Measurements from ENCODE around the gene FOLR3. TPM values are rescaled to one million over a fixed set of nuclear protein-coding genes. Genes with fewer than 3 reads are reported as not detected.

The FOLR3 gene
- total RNA-seq, 2 experiments from 2014 or later = not detected

- intact Hi-C loops (cut with micrococcal nuclease; ENCODE audit: unreplicated experiment) = loop anchor here (1.0 kb wide), 2 partner anchors 10 to 110 kb away; partner anchors contain the start of gene LAMTOR1
- Histone ChIP-seq H2AFZ (ENCODE audit: low read length) (peak overlapping the region; percentile 60; the same call in 1 of the 2 replicates), H3K79me2 (ENCODE audit: insufficient read depth, low read depth, low read length) (no peaks in the 10 kb centered on the region; the same call in 1 of the 2 replicates), H3K9me2 (ENCODE audit: insufficient read depth, low read length) (no peaks in the 10 kb centered on the region), H3K4me3 (ENCODE audit: low read depth, low read length, poor library complexity, severe bottlenecking) (peak overlapping the region; percentile 76), H3K27ac (ENCODE audit: low read depth, low read length, poor library complexity, severe bottlenecking) (peak overlapping the region; percentile 78), H3K4me2 (ENCODE audit: low read length) (peak overlapping the region; percentile 86), H3K9me3 (ENCODE audit: low read length) (no peaks in the 10 kb centered on the region), H3K36me3 (ENCODE audit: insufficient read depth, low read length) (peaks cover 8% of the 10 kb centered on the region; the same call in 1 of the 2 replicates), H4K20me1 (ENCODE audit: insufficient read depth, low read length) (no peaks in the 10 kb centered on the region), H3K4me1 (ENCODE audit: insufficient read depth, low read length, poor library complexity, severe bottlenecking) (peaks cover 19% of the 10 kb centered on the region)
- POLR2A ChIA-PET = interaction anchor here (1.0 to 1.6 kb wide), 4 partner anchors 12 to 181 kb away, joined by 3 to 7 read pairs (median 5); no protein-coding TSS in a partner anchor
- CTCF ChIA-PET (ENCODE audit: unreplicated experiment) = interaction anchor here (1.2 kb wide), 1 partner anchor 88 kb away, joined by 5 read pairs; no protein-coding TSS in a partner anchor
- BruUV-seq (replicated peaks) = TSS peak; percentile 99
- TF ChIP-seq EZH2phosphoT487 (IDR thresholded peaks at IDR 0.05; ENCODE audit: borderline replicate concordance, low read depth, low read length) (no peak), CTCF (conservative IDR thresholded peaks at IDR 0.05; ENCODE audit: low read length) (no peak)
- no peak for DNase-seq (ENCODE audit: low spot score)
Observed at GRCh38 chr11:72112978-72113808, 22.3 kb upstream of the FOLR3 start.

GRCh38 chr11:72114570-72114969, 21.0 kb upstream of the FOLR3 start:
- no peaks in the 10 kb centered on the region for H4K20me1 ChIP-seq (ENCODE audit: insufficient read depth, low read length)
- ChIA-PET CTCF (ENCODE audit: unreplicated experiment) (no interaction called here), POLR2A (no interaction called here)
- H3K9me3 ChIP-seq (ENCODE audit: low read length) = no peaks in the 10 kb centered on the region
- no peak overlapping the region for H3K4me2 ChIP-seq (ENCODE audit: low read length)
- peaks cover 19% of the 10 kb centered on the region for H3K4me1 ChIP-seq (ENCODE audit: insufficient read depth, low read length, poor library complexity, severe bottlenecking)
- TF ChIP-seq EZH2phosphoT487 (IDR thresholded peaks at IDR 0.05; ENCODE audit: borderline replicate concordance, low read depth, low read length) (no peak), CTCF (conservative IDR thresholded peaks at IDR 0.05; ENCODE audit: low read length) (no peak)
- BruUV-seq (replicated peaks) = no TSS peak
- intact Hi-C loops (cut with micrococcal nuclease; ENCODE audit: unreplicated experiment) = no loop called here
- no peak overlapping the region for H3K4me3 ChIP-seq (ENCODE audit: low read depth, low read length, poor library complexity, severe bottlenecking)
- no peak for DNase-seq (ENCODE audit: low spot score)
- H3K27ac ChIP-seq (ENCODE audit: low read depth, low read length, poor library complexity, severe bottlenecking) = no peak overlapping the region
- H3K36me3 ChIP-seq (ENCODE audit: insufficient read depth, low read length) = peaks cover 8% of the 10 kb centered on the region; the same call in 1 of the 2 replicates
- no peaks in the 10 kb centered on the region for H3K9me2 ChIP-seq (ENCODE audit: insufficient read depth, low read length)
- H2AFZ ChIP-seq (ENCODE audit: low read length) = no peak overlapping the region
- no peaks in the 10 kb centered on the region; the same call in 1 of the 2 replicates for H3K79me2 ChIP-seq (ENCODE audit: insufficient read depth, low read depth, low read length)
